GM04504 (cell line): Measurements from ENCODE around the gene EEF2KMT.
"Not testable (repeated sequence)": the region's sequence is repeated elsewhere in the genome, so short reads cannot be mapped to it uniquely, and the experiment has no call there.

Experiments
- DNase-seq: peaks from one replicate; pipeline ENCODE4 v3.0.0-alpha.2; 2012; ENCODE audit warnings: low read depth

EEF2KMT gene

GRCh38 chr16:5070431-5071186 lies 27.0 kb downstream of the EEF2KMT start:
- DNase-seq: no peak

GRCh38 chr16:5069854-5070253 lies 27.7 kb downstream of the EEF2KMT start:
- DNase-seq: no peak

GRCh38 chr16:5069048-5069447 lies 28.5 kb downstream of the EEF2KMT start:
- DNase-seq: no peak

DNA sequence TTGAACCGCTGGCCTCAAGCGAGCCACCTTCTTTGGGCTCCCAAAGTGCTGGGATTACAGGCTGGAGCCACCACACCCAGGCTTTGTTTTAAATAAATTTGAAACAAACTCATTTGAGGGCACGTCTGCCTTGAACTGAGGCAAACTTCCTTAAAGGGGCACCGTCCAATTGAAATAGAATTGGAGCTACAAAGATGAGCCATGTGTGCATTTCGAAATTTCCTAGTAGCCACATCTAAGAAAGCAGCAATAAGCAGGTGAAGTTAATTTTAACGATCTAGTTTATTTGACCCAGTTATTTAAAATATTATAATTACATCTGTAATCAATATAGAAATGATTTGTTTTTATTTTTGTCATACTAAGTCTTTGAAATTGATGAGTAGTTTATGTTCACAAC lies 31.1 kb downstream of the EEF2KMT start:
- no peak for DNase-seq

GRCh38 chr16:5065813-5066212 lies 31.8 kb downstream of the EEF2KMT start, which contains the start of gene C16orf89:
Gene C16orf89, minus strand, starts transcription at chr16:5065956. Its CDS starts 48 bp downstream, at chr16:5065908.
- DNase-seq: no peak

DNA sequence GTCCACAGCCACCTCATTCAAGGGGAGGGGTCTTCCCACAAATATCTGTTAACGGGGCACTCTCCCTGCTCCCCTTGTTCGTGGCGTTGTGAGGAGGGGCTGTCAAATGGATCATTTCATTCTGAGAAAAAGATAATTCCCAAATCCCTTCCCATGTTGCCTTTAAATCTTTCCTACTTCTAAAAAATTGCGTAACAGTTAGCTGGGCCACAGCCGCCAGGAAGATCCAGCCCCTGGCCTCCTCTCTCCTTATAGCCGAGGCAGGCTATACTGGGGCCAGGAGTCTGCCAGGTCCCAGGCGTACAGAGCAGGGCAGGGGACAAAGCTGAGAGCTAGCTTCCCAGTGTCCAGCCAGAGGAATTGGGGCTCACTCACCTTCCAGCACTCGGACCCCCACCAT lies 32.3 kb downstream of the EEF2KMT start:
- no peak for DNase-seq

GRCh38 chr16:5064915-5065314 lies 32.7 kb downstream of the EEF2KMT start:
- no peak for DNase-seq

DNA sequence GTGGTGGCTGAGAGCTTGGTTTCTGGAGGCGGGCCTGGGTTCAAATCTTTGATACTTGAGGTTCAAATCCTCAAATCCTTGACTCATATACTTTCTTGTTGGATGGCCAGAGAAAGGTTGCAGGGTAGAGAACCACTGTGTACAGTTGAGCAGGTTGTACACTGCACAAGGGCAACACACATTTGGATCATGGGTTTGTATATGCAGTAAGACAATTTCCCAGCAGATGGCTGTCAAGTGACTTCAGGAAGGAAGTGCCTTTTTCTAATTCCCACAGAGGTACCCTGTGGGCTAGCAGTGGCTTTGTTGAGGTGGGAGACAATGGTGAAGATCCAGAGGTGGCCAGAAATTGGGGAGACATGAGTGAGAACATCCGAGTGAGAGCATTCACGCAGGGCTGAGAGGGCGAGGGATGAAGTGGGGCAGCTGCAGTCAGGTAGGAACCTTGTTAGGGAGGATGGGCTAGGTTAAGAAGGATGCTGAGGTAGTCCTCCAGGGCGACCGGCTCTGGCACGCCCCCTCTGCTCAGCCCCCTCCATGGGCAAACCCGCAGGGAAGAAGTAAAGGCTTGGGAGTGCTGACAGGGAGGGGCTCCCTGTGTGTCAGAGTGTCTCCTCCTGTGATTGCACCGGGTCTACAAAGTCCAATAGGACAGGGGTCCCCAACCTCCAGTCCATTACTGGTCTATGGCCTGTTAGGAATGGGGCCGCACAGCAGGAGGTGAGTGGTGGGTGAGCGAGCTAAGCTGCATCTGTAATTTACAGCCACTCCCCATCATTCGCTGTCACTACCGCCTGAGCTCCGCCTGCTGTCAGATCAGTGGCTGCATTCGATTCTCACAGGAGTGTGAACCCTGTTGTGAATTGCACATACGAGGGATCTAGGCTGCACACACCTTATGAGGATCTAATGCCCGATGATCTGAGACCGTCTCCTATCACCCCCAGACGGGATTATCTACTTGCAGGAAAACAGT lies 34.5 kb downstream of the EEF2KMT start:
- no peak for DNase-seq

- DNase-seq: no peak
Measured at GRCh38 chr16:5062051-5062450, 35.5 kb downstream of the EEF2KMT start.

DNA sequence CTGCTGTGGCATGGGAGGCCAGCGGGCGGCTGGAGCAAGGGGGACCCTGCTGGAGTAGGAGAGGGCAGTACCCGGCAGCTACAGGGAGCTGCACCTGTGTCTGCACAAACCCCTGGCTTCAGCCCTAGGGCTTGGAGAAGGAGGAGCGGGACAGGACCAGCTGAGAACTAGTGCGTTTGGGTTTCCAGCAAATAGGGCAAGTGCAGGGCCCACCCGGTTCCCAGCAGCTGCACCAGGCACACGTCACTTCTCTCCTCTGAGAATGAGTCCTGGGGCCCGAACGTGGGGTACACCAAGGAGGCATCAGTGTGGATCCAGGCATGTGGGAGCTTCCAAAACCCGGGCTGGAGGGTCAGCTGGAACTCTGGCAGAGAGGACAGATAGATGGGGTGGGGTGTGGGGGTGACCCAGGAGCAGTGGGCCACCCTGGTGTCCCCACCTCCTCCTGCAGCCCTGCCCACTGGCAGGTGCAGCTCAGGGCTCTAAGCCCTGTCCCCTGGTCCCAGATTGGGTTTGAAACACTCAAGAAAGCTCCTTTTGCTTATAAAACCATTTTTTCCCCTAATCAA lies 37.4 kb downstream of the EEF2KMT start:
- no peak for DNase-seq

DNA sequence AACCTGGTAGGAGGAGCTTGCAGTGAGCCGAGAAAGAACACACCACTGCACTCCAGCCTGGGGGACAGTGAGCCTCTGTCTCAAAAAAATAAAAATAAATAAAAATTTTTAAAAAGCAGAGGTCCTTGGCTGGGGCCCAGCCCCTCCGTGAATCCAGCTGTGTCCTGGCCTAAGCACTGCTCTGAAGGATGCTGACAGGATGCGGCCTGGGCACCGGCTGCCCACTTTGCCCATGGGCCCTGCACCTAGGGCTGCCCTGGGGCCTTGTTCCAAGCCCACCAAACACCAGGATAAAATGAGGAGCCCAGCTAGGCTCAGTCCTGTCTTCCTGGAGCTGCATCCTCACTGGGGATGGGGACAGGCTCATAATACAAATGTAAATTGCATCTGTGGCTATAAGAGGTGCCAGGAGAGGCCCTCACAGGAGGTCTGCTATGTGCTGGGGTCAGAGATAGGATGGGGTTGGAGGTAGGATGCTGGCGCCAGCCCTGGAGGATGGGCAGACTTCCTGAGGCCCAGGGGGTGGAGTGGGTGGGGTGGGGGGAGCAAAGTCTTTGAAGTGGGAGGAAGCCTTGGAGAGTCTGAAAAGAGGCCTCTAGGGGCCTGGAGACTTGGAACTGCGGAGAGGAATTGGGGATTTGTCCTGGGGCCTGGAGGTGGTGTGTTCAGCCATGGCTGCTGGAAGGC lies 38.1 kb downstream of the EEF2KMT start:
- no peak for DNase-seq

DNA sequence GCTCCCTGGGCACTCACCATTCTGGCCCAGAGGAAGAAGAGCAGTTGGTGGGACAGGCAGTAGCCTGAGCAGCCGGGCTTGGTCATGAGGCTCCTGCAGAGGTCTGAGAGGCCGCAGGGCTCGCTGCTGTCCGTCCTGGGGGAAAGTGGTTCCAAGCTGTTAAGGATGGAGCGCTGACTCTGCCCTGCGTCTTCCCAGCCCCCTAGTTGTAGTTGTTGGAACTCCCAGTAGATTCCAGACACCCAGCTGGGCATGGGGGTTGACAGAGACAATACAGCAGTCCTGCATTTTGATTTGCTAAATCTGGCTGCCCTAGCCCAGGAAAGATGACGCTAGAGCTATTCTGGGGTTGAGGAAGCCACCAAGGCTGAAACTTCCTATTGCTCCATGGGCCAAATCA lies 39.1 kb downstream of the EEF2KMT start:
- no peak for DNase-seq

GRCh38 chr16:5056352-5056751 lies 41.2 kb downstream of the EEF2KMT start:
- DNase-seq: no peak

- DNase-seq: no peak
Measured at GRCh38 chr16:5054876-5055865, 42.4 kb downstream of the EEF2KMT start.

GRCh38 chr16:5046914-5047313 lies 50.7 kb downstream of the EEF2KMT start:
- no peak for DNase-seq

- DNase-seq: no peak
Measured at GRCh38 chr16:5045499-5046115, 52.0 kb downstream of the EEF2KMT start.

DNA sequence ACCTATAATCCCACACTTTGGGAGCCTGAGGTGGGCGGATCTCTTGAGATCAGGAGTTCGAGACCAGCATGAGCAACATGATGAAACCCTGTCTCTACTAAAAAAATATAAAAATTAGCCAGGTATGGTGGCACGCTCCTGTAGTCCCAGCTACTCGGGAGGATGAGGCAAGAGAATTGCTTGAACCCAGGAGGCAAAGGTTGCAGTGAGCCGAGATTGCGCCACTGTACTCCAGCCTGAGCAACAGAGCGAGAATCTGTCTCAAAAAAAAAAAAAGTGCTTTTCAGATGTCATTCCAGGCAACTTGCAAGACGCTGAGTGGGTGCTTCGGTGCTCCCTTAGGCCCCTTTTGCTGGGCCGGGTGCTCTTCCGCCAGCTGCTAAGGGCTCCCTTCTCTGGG lies 53.0 kb downstream of the EEF2KMT start:
- DNase-seq: not testable (repeated sequence)

DNA sequence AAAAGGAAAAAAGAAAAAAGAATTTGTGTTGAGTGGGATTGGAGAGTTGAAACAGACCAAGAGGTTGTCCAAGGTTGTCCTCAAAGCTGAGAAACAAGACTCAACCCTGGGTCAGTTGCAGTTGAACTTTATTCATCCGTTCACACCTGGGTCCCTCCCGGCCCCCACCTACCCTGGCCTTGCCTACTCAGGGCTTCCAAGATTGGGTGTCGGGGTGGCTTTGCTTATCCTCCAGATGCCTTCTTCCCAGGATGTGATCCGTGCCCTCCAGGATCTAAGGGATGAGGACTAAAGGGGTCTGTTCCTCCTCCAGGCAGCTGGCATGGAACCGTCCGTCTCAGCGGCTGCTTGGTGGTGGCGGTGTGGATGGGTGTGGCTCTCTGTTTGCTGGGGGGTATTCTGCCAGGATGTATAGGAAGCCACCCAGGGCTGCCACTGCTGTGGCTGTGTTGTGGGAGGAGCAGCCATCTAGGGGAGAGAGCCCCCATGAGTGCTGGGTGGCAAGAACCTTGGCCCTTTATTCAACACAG lies 53.5 kb downstream of the EEF2KMT start:
- no peak for DNase-seq

DNA sequence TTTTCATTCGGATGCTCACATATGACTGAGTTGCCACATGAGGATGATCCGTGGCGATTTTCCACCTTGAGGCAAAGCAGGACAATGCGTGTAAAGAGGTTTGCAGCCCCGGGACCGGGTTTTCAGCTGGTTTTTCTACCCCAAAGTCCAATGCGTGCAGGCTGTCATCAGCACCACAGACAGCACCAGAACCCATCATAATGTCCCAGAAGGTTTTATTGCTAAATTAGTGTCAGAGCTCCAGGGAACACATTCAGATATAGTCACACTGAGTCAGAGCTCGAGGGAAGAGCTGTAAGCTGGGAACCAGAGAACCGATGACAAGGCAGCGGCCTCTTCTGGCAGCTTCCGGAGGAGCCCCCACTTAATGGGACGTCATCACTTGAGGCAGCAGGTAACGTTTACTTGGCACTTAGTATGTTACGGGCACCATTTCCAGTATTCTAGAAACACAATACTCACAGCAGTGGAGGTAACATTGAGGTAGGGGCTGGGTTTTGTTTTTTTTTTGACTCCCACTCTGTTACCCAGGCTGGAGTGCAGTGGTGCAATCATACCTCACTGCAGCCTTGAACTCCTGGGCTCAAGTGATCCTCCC lies 54.9 kb downstream of the EEF2KMT start:
- peak; percentile 17 for DNase-seq
